ENCODE results near the gene STYXL1.

Gene STYXL1

DNA sequence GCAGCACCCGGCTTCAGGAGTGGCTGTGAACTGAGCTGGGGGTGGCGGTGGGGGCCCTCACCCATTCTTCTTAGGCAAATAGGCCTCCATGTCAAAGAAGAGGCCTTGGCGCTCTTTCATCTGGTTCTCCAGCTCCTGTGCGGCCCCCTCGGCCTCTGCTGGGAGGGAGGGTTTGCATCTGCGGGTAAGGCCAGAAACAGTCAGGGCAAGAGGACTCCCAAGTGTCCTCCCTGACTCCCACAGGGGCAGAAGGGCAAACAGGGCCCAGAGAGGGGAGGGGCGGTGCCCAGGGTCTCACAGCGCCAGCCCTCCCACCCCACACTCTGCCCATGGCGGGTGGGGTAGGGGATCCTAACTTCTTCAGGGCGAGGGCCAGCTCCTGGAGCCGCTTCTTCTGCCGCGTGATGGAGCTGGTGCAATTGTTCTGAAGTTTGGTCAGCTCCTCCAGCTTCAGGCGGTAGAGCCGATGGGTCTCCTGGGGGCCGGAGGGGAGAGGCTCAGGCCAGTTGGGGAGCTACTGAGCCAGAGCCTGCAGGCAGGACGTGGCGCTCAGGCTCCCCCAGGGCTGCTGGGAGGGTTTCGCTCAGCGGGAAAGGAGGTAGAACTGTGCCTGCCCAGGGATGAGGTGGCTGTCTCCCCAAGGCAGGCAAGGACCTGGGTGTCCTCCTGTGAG lies 55.6 kb downstream of the STYXL1 start:
- TF ChIP-seq POLR2AphosphoS5 (IDR thresholded peaks at IDR 0.05; ENCODE audit: low read depth, low read length) = no peak
- TF ChIP-seq, protein P1, sequence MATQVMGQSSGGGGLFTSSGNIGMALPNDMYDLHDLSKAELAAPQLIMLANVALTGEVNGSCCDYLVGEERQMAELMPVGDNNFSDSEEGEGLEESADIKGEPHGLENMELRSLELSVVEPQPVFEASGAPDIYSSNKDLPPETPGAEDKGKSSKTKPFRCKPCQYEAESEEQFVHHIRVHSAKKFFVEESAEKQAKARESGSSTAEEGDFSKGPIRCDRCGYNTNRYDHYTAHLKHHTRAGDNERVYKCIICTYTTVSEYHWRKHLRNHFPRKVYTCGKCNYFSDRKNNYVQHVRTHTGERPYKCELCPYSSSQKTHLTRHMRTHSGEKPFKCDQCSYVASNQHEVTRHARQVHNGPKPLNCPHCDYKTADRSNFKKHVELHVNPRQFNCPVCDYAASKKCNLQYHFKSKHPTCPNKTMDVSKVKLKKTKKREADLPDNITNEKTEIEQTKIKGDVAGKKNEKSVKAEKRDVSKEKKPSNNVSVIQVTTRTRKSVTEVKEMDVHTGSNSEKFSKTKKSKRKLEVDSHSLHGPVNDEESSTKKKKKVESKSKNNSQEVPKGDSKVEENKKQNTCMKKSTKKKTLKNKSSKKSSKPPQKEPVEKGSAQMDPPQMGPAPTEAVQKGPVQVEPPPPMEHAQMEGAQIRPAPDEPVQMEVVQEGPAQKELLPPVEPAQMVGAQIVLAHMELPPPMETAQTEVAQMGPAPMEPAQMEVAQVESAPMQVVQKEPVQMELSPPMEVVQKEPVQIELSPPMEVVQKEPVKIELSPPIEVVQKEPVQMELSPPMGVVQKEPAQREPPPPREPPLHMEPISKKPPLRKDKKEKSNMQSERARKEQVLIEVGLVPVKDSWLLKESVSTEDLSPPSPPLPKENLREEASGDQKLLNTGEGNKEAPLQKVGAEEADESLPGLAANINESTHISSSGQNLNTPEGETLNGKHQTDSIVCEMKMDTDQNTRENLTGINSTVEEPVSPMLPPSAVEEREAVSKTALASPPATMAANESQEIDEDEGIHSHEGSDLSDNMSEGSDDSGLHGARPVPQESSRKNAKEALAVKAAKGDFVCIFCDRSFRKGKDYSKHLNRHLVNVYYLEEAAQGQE (IDR thresholded peaks at IDR 0.05; ENCODE audit: insufficient read depth in 1 of 2, low read depth in 2 of 2, low read length in 2 of 2) = no peak
- TF ChIP-seq SIN3A (IDR thresholded peaks at IDR 0.05; ENCODE audit: borderline replicate concordance, insufficient read depth, low read length) = no peak
- no peak for TF ChIP-seq TAF1 (IDR thresholded peaks at IDR 0.05; ENCODE audit: borderline replicate concordance, insufficient read depth, low read length)
- TF ChIP-seq FOXP2 (optimal IDR thresholded peaks at IDR 0.05; ENCODE audit: borderline replicate concordance, extremely low read depth, extremely low read length, insufficient read depth) = no peak

DNA sequence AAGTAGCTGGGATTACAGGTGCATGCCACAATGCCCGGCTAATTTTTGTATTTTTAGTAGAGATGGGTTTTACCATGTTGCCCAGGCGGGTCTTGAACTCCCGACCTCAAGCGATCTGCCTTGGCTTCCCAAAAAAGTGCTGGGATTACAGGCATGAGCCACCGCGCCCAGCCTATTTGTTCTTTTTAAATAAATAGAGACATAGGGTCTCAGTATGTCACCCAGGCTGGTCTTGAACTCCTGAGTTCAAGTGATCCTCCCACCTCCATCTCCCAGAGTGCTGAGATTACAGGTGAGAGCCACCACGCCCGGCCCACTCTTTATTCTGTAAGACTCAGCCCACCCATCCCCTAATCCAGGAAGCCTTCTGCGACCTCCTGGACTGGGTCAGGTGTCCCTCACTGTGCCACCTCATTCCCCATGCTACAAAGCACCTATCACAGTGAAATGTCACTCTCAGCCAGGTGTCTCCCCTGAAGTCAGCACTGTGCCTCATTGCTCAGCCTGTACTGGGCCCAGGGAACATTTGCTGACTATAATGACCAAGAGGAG lies 56.2 kb downstream of the STYXL1 start:
- TF ChIP-seq, protein P1 (IDR thresholded peaks at IDR 0.05; ENCODE audit: insufficient read depth in 1 of 2, low read depth in 2 of 2, low read length in 2 of 2) = no peak
- TF ChIP-seq POLR2AphosphoS5 (IDR thresholded peaks at IDR 0.05; ENCODE audit: low read depth, low read length) = no peak
- no peak for TF ChIP-seq TAF1 (IDR thresholded peaks at IDR 0.05; ENCODE audit: borderline replicate concordance, insufficient read depth, low read length)
- no peak for TF ChIP-seq FOXP2 (optimal IDR thresholded peaks at IDR 0.05; ENCODE audit: borderline replicate concordance, extremely low read depth, extremely low read length, insufficient read depth)
- TF ChIP-seq SIN3A (IDR thresholded peaks at IDR 0.05; ENCODE audit: borderline replicate concordance, insufficient read depth, low read length) = no peak

DNA sequence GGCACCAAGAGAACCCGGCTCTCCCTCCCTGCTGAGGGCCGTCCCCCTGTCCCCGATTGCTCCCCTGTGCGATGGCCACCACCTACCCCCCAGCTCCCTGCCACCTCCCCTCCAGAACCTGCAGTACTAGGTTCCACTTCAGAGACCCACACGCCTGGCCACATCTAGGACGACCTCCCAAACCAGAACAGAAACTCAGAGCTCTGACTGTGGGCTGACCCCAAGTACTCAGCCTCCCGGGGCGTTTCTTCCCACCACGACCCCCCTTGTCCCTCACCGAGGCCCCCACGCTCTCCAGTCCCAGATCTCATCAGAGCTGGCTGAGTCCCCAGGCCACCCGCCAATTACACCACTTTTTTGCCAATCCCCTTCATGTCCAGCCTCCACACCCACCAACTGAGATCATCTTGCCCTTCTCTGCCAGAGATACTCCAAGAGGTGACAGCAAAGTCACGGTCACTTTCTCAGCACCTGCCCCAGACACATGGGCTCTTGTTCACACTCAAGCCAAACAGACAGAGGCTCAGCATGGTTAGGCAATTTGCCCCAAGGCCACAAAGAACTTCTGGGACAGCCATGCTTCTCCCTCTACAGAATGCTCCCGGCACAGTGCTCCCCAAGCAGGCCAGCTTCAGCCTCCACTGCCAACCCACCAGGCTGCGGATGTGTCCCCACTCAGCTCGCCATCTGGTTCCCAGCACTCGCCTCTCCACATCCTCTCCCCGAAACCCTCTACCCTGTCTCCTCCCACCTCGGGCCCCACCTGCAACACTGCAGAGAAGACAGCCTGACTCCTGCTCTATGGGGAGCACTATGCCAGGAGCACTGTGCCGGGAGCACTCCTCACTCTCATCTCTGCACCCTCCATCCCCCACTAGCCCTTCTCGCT lies 58.1 kb downstream of the STYXL1 start:
- TF ChIP-seq TAF1 (IDR thresholded peaks at IDR 0.05; ENCODE audit: borderline replicate concordance, insufficient read depth, low read length) (no peak), SIN3A (IDR thresholded peaks at IDR 0.05; ENCODE audit: borderline replicate concordance, insufficient read depth, low read length) (no peak), POLR2AphosphoS5 (IDR thresholded peaks at IDR 0.05; ENCODE audit: low read depth, low read length) (no peak), FOXP2 (optimal IDR thresholded peaks at IDR 0.05; ENCODE audit: borderline replicate concordance, extremely low read depth, extremely low read length, insufficient read depth) (no peak)
- TF ChIP-seq, protein P1 (IDR thresholded peaks at IDR 0.05; ENCODE audit: insufficient read depth in 1 of 2, low read depth in 2 of 2, low read length in 2 of 2) = no peak

DNA sequence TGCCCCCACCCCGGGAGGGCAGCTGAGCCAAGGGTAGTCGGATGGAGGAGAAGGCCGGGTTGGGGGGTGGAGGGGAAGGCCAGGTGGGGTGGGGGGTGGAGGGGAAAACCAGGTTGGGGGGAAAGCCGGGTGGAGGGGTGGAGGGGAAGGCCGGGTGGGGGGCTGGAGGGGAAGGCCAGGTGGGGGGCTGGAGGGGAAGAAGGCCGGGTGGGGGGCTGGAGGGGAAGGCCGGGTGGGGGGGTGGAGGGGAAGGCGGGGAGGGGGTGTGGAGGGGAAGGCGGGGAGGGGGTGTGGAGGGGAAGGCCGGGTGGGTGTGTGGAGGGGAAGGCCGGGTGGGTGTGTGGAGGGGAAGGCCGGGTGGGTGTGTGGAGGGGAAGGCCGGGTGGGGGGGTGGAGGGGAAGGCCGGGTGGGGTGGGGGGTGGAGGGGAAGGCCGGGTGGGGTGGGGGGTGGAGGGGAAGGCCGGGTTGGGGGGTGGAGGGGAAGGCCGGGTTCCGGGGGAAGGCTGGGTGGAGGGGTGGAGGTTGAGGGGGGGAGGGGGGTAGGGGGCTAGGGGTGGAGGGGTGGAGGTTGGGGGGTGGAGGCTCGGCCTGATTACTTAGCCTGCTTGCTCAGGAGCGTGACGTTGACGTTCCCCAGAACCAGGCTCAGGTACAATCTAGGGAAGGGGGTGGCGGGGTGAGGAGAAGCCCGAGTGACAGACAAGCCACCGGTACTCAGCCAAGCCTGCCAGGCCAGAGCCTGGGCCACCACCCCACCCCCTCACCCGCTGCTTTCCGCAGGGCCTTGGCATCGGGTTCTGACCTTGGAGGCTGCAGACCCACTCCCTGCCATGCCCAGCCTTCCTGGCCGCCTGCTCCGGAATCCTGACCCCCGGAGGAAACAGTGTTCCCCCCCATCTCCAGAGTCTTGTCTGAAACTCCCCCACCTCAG lies 59.0 kb downstream of the STYXL1 start:
- TF ChIP-seq SIN3A (IDR thresholded peaks at IDR 0.05; ENCODE audit: borderline replicate concordance, insufficient read depth, low read length) = no peak
- no peak for TF ChIP-seq TAF1 (IDR thresholded peaks at IDR 0.05; ENCODE audit: borderline replicate concordance, insufficient read depth, low read length)
- TF ChIP-seq FOXP2 (optimal IDR thresholded peaks at IDR 0.05; ENCODE audit: borderline replicate concordance, extremely low read depth, extremely low read length, insufficient read depth) = no peak
- no peak for TF ChIP-seq POLR2AphosphoS5 (IDR thresholded peaks at IDR 0.05; ENCODE audit: low read depth, low read length)
- TF ChIP-seq, protein P1 (IDR thresholded peaks at IDR 0.05; ENCODE audit: insufficient read depth in 1 of 2, low read depth in 2 of 2, low read length in 2 of 2) = no peak
